ENCODE data around the gene VKORC1.

Gene VKORC1

GRCh38 chr16:31089199-31089598, 5.4 kb downstream of the VKORC1 start:
- no peak for TF ChIP-seq CTCF (IDR thresholded peaks at IDR 0.05)

GRCh38 chr16:31088459-31089183, 6.0 kb downstream of the VKORC1 start, which contains the start of gene PRSS53:
TSS of gene PRSS53 (minus strand) at chr16:31088943. CDS start at chr16:31088809, 134 bp downstream.
- no peak for TF ChIP-seq CTCF (IDR thresholded peaks at IDR 0.05)

DNA sequence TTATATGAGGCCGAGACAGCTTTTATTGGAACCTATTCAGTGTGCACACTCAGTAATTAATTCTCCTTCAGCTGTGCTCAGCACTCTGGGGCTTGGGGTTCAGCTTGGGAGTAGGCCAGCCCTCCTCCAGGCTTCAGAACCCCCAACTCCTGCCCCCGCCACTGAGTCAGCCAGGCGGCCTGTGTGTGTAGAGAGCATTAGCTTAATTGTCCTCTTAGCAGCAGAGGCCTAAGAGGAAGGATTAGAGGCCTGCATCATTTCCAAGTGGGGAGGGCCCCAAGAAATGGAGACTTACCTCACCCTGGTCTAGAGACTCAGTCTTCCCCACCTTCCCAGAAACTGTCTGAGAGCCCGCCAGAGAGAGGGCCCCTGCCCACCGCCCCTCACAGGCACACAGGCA, 6.6 kb downstream of the VKORC1 start:
- TF ChIP-seq CTCF (IDR thresholded peaks at IDR 0.05) = no peak

DNA sequence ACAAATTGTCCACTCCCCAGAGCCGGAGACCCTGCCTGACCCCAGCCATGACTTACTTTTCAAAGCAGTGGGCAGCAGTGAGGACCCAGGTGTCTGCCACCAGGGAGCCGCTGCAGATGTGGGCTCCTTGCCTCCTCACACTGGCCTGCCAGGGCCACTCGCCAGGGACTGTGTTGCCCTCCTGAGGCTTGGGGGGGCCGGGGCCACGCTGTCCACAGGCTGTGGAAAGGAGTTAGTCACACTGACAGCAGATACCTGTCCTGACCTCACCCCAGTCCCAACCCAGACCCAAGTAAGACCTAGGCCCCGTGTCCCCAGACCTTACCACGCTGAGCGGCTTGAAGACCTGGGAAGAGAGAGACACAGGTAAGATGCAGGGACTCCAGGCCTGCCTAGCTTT, 7.1 kb downstream of the VKORC1 start:
- TF ChIP-seq CTCF (IDR thresholded peaks at IDR 0.05) = no peak

DNA sequence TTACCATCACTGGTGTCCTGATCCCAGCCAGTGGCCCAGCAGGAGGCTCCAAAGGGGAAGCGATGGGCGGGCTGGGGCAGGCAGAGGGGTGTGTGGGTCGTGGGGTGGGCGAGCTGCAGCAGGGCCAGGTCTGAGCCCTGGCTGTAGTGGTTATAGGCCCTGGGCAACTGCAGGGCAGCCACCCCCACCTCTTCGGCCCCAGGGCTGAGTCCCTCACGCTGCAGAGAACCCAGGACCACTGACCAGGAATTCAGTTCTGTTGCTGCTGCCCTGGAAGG, 8.0 kb downstream of the VKORC1 start:
- TF ChIP-seq CTCF (IDR thresholded peaks at IDR 0.05) = no peak

- TF ChIP-seq CTCF (IDR thresholded peaks at IDR 0.05) = no peak
Measured at GRCh38 chr16:31085873-31086628, 8.5 kb downstream of the VKORC1 start.

DNA sequence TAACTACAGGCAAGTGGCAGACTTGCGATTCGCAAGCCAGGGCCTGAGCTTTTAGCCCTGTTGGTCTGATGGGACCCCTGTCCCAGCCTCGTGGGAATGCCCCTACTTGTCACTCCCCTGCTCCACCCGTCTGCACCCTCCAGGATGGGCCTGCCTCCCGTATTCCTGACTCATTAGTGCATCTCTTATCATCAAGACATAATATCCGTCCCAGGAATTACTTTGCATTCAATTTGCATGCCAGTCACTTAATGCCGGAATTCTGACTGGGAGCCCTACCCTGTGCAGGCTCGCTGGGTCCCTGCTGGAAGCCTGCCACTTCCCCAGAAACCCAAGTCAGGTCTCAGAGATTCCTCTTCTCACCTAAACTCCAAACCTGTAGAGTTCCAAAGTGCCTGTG, 9.2 kb downstream of the VKORC1 start:
- TF ChIP-seq CTCF (IDR thresholded peaks at IDR 0.05) = no peak

All from LNCAP (cell line).